K562 (cell line): ENCODE results near the gene SAE1. TPM values are rescaled to one million over a fixed set of nuclear protein-coding genes. Genes with fewer than 3 reads are reported as not detected.

Experiments used
- ATAC-seq: fragments of 200-7000 bp; cut with Tn5 transposase; 3 replicates; pipeline ENCODE4 v1.9.1; 2020; ENCODE audit warnings: moderate library complexity
- BruUV-seq: library from RNA; stranded (reverse); fragments of 400-500 nt; replicated peaks from 2 replicates; lab custom pipeline; 2021; lab: Mats Ljungman, UMichigan
- CTCF ChIA-PET: fragments of 300-600 bp; formaldehyde crosslinking; extraction: SDS; loops from one replicate; lab custom pipeline; 2021; ENCODE audit warnings: low intra/inter-chr PET ratio; lab: Yijun Ruan, JAX
- POLR2A ChIA-PET: fragments of 300-600, 350-650 bp; sonication (Branson Sonifier 250); formaldehyde crosslinking; extraction: SDS; loops from one replicate; lab custom pipeline; 2021; ENCODE audit warnings: antibody characterized with exemption, inconsistent platforms; lab: Yijun Ruan, JAX
- DNase-seq, 4 experiments: peaks; one replicate each; pipeline versions ENCODE4 v3.0.0 to v3.0.0-alpha.2; 2011 to 2018; ENCODE audit warnings: low spot score in 3 of 4, mixed read lengths in 3 of 4; ENCODE audit errors: extremely low read depth in 1 of 4
- FAIRE-seq: peaks from 2 replicates; lab custom pipeline; 2011; peaks lifted over from hg19 to GRCh38; lab: Jason Lieb, UNC
- H2AFZ ChIP-seq: 2 replicates; pipeline ENCODE4 v1.6.0; 2011; ENCODE audit warnings: low read depth, low read length, control low read depth, inconsistent platforms
- H3K27ac ChIP-seq: fragments of 200-600 bp; 3 replicates; pipeline ENCODE4 v1.8.0; 2011; ENCODE audit warnings: low read depth, mild to moderate bottlenecking, control low read depth, inconsistent platforms, low read length, moderate library complexity, mixed read lengths; ENCODE audit errors: extremely low read depth
- H3K27me3 ChIP-seq, 2 experiments: fragments of 300-600 bp in 1 of 2; 2 replicates in 1 of 2; 3 replicates in 1 of 2; pipeline versions ENCODE4 v1.6.0 to v1.8.0; 2011; ENCODE audit warnings: inconsistent platforms in 2 of 2, low read length in 2 of 2, mild to moderate bottlenecking in 1 of 2, mixed read lengths in 1 of 2, moderate library complexity in 1 of 2; ENCODE audit not compliant: control insufficient read depth in 2 of 2, insufficient read depth in 2 of 2
- H3K36me3 ChIP-seq: fragments of 300-600 bp; 3 replicates; pipeline ENCODE4 v1.8.0; 2011; ENCODE audit warnings: mild to moderate bottlenecking, low read length, inconsistent platforms; ENCODE audit not compliant: control insufficient read depth, insufficient read depth
- H3K4me1 ChIP-seq, 2 experiments: fragments of 200-600 bp in 1 of 2; replicated peaks in 1 of 2; 2 replicates in 1 of 2; 3 replicates in 1 of 2; pipeline versions ENCODE4 v1.5.1 to v1.8.0; 2011; ENCODE audit warnings: inconsistent platforms in 2 of 2, low read length in 2 of 2, mild to moderate bottlenecking in 1 of 2, mixed read lengths in 1 of 2, moderate library complexity in 1 of 2; ENCODE audit not compliant: control insufficient read depth in 2 of 2, insufficient read depth in 2 of 2
- H3K4me2 ChIP-seq: 2 replicates; pipeline ENCODE4 v1.6.1; 2011; ENCODE audit warnings: low read length, control low read depth, inconsistent platforms, mixed read lengths; ENCODE audit not compliant: insufficient read depth
- H3K4me3 ChIP-seq: fragments of 200-600 bp; sonication (generic), shearing (Covaris generic); 2 replicates; pipeline ENCODE4 v1.5.1; 2016; ENCODE audit warnings: control low read depth, inconsistent platforms
- H3K79me2 ChIP-seq: fragments of 200-600 bp; 3 replicates; pipeline ENCODE4 v1.8.0; 2011; ENCODE audit warnings: low read length, inconsistent platforms; ENCODE audit not compliant: control insufficient read depth, insufficient read depth
- H3K9ac ChIP-seq, 2 experiments: 2 replicates each; pipeline versions ENCODE4 v1.6.0 to v1.6.1; 2011; ENCODE audit warnings: low read depth in 2 of 2, low read length in 2 of 2, control low read depth in 1 of 2, inconsistent platforms in 1 of 2, mild to moderate bottlenecking in 1 of 2, mixed read lengths in 1 of 2; ENCODE audit not compliant: insufficient read depth in 1 of 2
- H3K9me1 ChIP-seq: one replicate; pipeline ENCODE4 v1.6.0; 2011; ENCODE audit warnings: inconsistent platforms, mild to moderate bottlenecking, low read length, moderate library complexity; ENCODE audit not compliant: control insufficient read depth, insufficient read depth
- H3K9me3 ChIP-seq: replicated peaks from 2 replicates; pipeline ENCODE4 v1.5.1; 2011; ENCODE audit warnings: low read depth, low read length, inconsistent platforms; ENCODE audit not compliant: control insufficient read depth, insufficient read depth
- H4K20me1 ChIP-seq: replicated peaks from 2 replicates; pipeline ENCODE4 v1.6.1; 2011; ENCODE audit warnings: low read length, inconsistent platforms, mixed read lengths; ENCODE audit not compliant: control insufficient read depth, insufficient read depth
- BMI1 ChIP-seq: fragments of 150-350 bp; IDR thresholded peaks from 2 replicates; pipeline ENCODE4 v1.6.1; 2014; ENCODE audit warnings: low read length
- HNRNPLL ChIP-seq: fragments of 200-400 bp; formaldehyde crosslinking; IDR thresholded peaks from 2 replicates; pipeline ENCODE4 v1.6.1; 2017; ENCODE audit warnings: low read length, low read depth, mild to moderate bottlenecking; ENCODE audit not compliant: poor library complexity, severe bottlenecking
- KLF16 ChIP-seq: IDR thresholded peaks from 2 replicates; pipeline ENCODE4 v1.6.1; 2016; ENCODE audit warnings: antibody characterized with exemption
- RBM17 ChIP-seq: fragments of 200-400 bp; formaldehyde crosslinking; IDR thresholded peaks from 2 replicates; pipeline ENCODE4 v1.6.1; 2017; ENCODE audit warnings: low read depth, mild to moderate bottlenecking, low read length, borderline replicate concordance
- RBM22 ChIP-seq: fragments of 200-400 bp; formaldehyde crosslinking; IDR thresholded peaks from 2 replicates; pipeline ENCODE4 v1.6.1; 2018; ENCODE audit warnings: low read length, low read depth; ENCODE audit not compliant: poor library complexity, severe bottlenecking
- RUNX1 ChIP-seq: sonication (generic); IDR thresholded peaks from 2 replicates; pipeline ENCODE4 v1.6.1; 2016; ENCODE audit warnings: antibody characterized with exemption, low read depth
- ZNF274 ChIP-seq: IDR thresholded peaks from 2 replicates; pipeline ENCODE4 v1.6.1; 2011; ENCODE audit warnings: low read depth, mild to moderate bottlenecking, low read length, moderate library complexity, borderline replicate concordance
- WGBS: fragments of 100-300 bp; shearing (Covaris generic); methylation state at CpG from one replicate; pipeline ENCODE4 v1.1.6; 2016; ENCODE audit warnings: low coverage, mixed read lengths; ENCODE audit not compliant: insufficient coverage; ENCODE audit errors: missing lambda C conversion rate; 5-methylcytosine and 5-hydroxymethylcytosine counted together
- in situ Hi-C: fragments of 300-500 bp; cut with MboI; formaldehyde crosslinking; loops from 4 replicates; pipeline ENCODE4 v1.15.0; 2018; ENCODE audit warnings: inconsistent platforms, mixed read lengths
- intact Hi-C: fragments of 100-400 bp; cut with micrococcal nuclease; formaldehyde crosslinking; loops from 2 replicates; pipeline ENCODE4 v1.14.2; 2022
- polyA plus RNA-seq, 8 experiments: library from polyadenylated mRNA; depleted of rRNA in 4 of 8; stranded (reverse) in 5 of 8; unstranded in 3 of 8; fragments of >200 nt; fragmentation: Nextera tagmentation in 2 of 8; fragmentation: Illumina TruSeq in 1 of 8; extraction: Ambion mirVana in 2 of 8; extraction: Trizol in 1 of 8; gene quantifications; 2 replicates each; pipeline versions ENCODE4 v1.2.1 to v1.2.3, GENCODE V29; 2011 to 2014; ENCODE audit warnings: inconsistent platforms in 1 of 8, missing spikeins in 1 of 8
- total RNA-seq, 7 experiments: library from RNA; depleted of rRNA in 6 of 7; stranded (reverse); fragments of >200 nt in 6 of 7; fragmentation: Illumina TruSeq in 2 of 7; extraction: Trizol in 2 of 7; gene quantifications; 2 replicates each; pipeline versions ENCODE4 v1.2.1 to v1.2.3, GENCODE V29; 2011 to 2021; ENCODE audit warnings: low replicate concordance in 1 of 7
- TF ChIP-seq, protein P1 (sequence below): fragments of 250-450 bp; sonication (Bioruptor Pico); IDR thresholded peaks from 2 replicates; pipeline ENCODE4 v1.9.0; 2021; ENCODE audit warnings: mild to moderate bottlenecking, inconsistent platforms
- TF ChIP-seq, protein P2 (sequence below): fragments of 250-450 bp; sonication (Bioruptor Pico); IDR thresholded peaks from 2 replicates; pipeline ENCODE4 v1.4.0; 2020
- TF ChIP-seq, protein P3 (sequence below): sonication (generic); IDR thresholded peaks from 2 replicates; pipeline ENCODE4 v1.6.1; 2016

The SAE1 gene
- total and polyA plus RNA-seq, 9 of the 15 experiments (the other 6 are each of a cell fraction or from before 2014, with no cell fraction given), result 82.8 to 299 (median 217) TPM

DNA sequence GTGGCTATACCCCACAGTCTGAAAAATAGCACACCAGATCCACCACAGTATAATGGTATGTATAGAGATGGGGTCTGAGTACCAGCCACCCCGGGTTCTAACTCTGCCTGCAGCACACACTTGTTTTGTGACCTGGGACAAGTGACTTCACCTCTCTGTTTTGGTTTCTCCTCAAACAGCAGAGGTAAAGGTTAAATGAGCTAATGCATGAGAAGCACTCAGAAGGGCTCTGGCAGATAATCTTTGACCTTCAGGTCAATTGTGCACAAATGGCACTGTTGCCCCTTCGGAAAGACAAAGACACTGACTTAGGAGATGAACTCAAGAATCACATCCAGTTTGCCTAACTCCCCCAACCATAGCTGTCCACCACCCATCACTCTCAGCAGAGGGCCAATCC is 24.8 kb upstream of the SAE1 start:
- no peaks in the 10 kb centered on the region for H3K27me3 ChIP-seq
- TF ChIP-seq HNRNPLL (no peak), RBM17 (no peak), BMI1 (no peak), KLF16 (no peak), RBM22 (no peak), RUNX1 (no peak), ZNF274 (no peak)
- TF ChIP-seq, protein P1, sequence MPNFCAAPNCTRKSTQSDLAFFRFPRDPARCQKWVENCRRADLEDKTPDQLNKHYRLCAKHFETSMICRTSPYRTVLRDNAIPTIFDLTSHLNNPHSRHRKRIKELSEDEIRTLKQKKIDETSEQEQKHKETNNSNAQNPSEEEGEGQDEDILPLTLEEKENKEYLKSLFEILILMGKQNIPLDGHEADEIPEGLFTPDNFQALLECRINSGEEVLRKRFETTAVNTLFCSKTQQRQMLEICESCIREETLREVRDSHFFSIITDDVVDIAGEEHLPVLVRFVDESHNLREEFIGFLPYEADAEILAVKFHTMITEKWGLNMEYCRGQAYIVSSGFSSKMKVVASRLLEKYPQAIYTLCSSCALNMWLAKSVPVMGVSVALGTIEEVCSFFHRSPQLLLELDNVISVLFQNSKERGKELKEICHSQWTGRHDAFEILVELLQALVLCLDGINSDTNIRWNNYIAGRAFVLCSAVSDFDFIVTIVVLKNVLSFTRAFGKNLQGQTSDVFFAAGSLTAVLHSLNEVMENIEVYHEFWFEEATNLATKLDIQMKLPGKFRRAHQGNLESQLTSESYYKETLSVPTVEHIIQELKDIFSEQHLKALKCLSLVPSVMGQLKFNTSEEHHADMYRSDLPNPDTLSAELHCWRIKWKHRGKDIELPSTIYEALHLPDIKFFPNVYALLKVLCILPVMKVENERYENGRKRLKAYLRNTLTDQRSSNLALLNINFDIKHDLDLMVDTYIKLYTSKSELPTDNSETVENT (CRISPR knock-in tag), result no peak
- TF ChIP-seq, protein P2, sequence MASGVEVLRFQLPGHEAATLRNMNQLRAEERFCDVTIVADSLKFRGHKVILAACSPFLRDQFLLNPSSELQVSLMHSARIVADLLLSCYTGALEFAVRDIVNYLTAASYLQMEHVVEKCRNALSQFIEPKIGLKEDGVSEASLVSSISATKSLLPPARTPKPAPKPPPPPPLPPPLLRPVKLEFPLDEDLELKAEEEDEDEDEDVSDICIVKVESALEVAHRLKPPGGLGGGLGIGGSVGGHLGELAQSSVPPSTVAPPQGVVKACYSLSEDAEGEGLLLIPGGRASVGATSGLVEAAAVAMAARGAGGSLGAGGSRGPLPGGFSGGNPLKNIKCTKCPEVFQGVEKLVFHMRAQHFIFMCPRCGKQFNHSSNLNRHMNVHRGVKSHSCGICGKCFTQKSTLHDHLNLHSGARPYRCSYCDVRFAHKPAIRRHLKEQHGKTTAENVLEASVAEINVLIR (CRISPR knock-in tag), result no peak
- TF ChIP-seq, protein P3, sequence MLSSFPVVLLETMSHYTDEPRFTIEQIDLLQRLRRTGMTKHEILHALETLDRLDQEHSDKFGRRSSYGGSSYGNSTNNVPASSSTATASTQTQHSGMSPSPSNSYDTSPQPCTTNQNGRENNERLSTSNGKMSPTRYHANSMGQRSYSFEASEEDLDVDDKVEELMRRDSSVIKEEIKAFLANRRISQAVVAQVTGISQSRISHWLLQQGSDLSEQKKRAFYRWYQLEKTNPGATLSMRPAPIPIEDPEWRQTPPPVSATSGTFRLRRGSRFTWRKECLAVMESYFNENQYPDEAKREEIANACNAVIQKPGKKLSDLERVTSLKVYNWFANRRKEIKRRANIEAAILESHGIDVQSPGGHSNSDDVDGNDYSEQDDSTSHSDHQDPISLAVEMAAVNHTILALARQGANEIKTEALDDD, result no peak
- WGBS, result 51% methylated on average over 2 of the region's 2 CpGs
- no peak for ATAC-seq
- H3K9ac ChIP-seq, result peak overlapping the region; percentile 53 to 99; a peak in 2 of 4 replicates
- no TSS peak for BruUV-seq
- no peaks in the 10 kb centered on the region for H3K9me3 ChIP-seq
- no peaks in the 10 kb centered on the region for H4K20me1 ChIP-seq
- H3K4me1 ChIP-seq, result peaks cover 2 to 44% of the 10 kb centered on the region in 2 experiments; a peak in 4 of 5 replicates
- 0 out of 2 replicates have a peak overlapping the region, but pooled peaks have one; percentile 9 for H3K4me2 ChIP-seq
- in situ Hi-C loops, result no loop called here
- H3K79me2 ChIP-seq, result peaks cover 92% of the 10 kb centered on the region
- H3K4me3 ChIP-seq, result no peak overlapping the region
- CTCF ChIA-PET, result no interaction called here
- POLR2A ChIA-PET, result interaction anchor here (1.0 to 2.3 kb wide), 8 partner anchors 8 to 246 kb away, joined by 3 to 13 read pairs (median 4); no protein-coding TSS in a partner anchor
- no peak overlapping the region for H2AFZ ChIP-seq
- H3K27ac ChIP-seq, result peak overlapping the region; percentile 96; the same call in 2 of the 3 replicates
- intact Hi-C loops, result no loop called here
- peaks cover 3% of the 10 kb centered on the region for H3K9me1 ChIP-seq
- peak in 3 of 4 experiments; percentile 2 to 28 (median 7) for DNase-seq
- peak; percentile 15 for FAIRE-seq
- peaks cover 59% of the 10 kb centered on the region for H3K36me3 ChIP-seq
